Spleen (tissue), 11 donors: Measurements from ENCODE around the gene TMEM53. TPM values are rescaled to one million over a fixed set of nuclear protein-coding genes. Genes with fewer than 3 reads are reported as not detected.

Experiments
- DNase-seq: peaks from one replicate; pipeline ENCODE4 v3.0.0-alpha.2; 2020
- H3K27ac ChIP-seq, 8 donors: fragments of 200-600 bp; sonication (generic) in 7 of 8; 1 replicate in 4 of 8; 2 replicates in 4 of 8; pipeline versions ENCODE4 v1.5.0 to v1.8.0; 2016 to 2021; ENCODE audit warnings: inconsistent platforms in 4 of 8, mild to moderate bottlenecking in 4 of 8, moderate library complexity in 1 of 8
- H3K27me3 ChIP-seq, 7 donors: fragments of 200-600 bp; sonication (generic) in 6 of 7; replicated peaks in 1 of 7; 1 replicate in 4 of 7; 2 replicates in 3 of 7; pipeline versions ENCODE4 v1.5.0 to v1.8.0; 2016 to 2021; ENCODE audit warnings: inconsistent platforms in 3 of 7, mild to moderate bottlenecking in 1 of 7
- H3K36me3 ChIP-seq, 6 donors: fragments of 200-600 bp; sonication (generic) in 5 of 6; 1 replicate in 4 of 6; 2 replicates in 2 of 6; pipeline versions ENCODE4 v1.5.0 to v1.8.0; 2016 to 2021; ENCODE audit warnings: inconsistent platforms in 2 of 6
- H3K4me1 ChIP-seq, 6 donors: fragments of 200-600 bp; sonication (generic) in 5 of 6; 1 replicate in 3 of 6; 2 replicates in 3 of 6; pipeline versions ENCODE4 v1.5.0 to v1.8.0; 2016 to 2021; ENCODE audit warnings: inconsistent platforms in 3 of 6
- H3K4me3 ChIP-seq, 8 donors: fragments of 200-600 bp; sonication (generic) in 7 of 8; 1 replicate in 4 of 8; 2 replicates in 4 of 8; pipeline versions ENCODE4 v1.5.0 to v1.8.0; 2016 to 2021; ENCODE audit warnings: inconsistent platforms in 4 of 8, mild to moderate bottlenecking in 4 of 8, moderate library complexity in 2 of 8
- H3K9me3 ChIP-seq, 8 donors: fragments of 200-600 bp; sonication (generic) in 7 of 8; 1 replicate in 4 of 8; 2 replicates in 4 of 8; pipeline versions ENCODE4 v1.5.0 to v1.8.0; 2016 to 2021; ENCODE audit warnings: inconsistent platforms in 4 of 8
- POLR2A ChIP-seq, 3 donors: fragments of 450-650 bp; IDR thresholded peaks; one replicate each; pipeline ENCODE4 v1.5.1; 2017; ENCODE audit warnings: antibody characterized with exemption in 3 of 3, mild to moderate bottlenecking in 1 of 3
- POLR2AphosphoS5 ChIP-seq, 3 donors: sonication (generic); formaldehyde crosslinking; IDR thresholded peaks; one replicate each; pipeline ENCODE4 v1.5.1; 2017; ENCODE audit warnings: antibody characterized with exemption in 3 of 3
- WGBS, 5 donors: extraction: QIAGEN DNeasy Blood & Tissue Kit in 3 of 5; methylation state at CpG; one replicate each; pipeline versions ENCODE4 v1.1.5 to v1.1.7; 2013 to 2018; 5-methylcytosine and 5-hydroxymethylcytosine counted together
- intact Hi-C: fragments of 100-400 bp; cut with DNase I; formaldehyde crosslinking; loops from one replicate; pipeline ENCODE4 v1.15.0; 2023; ENCODE audit warnings: low total_unique reads
- polyA plus RNA-seq, 3 donors: library from polyadenylated mRNA; stranded (reverse); fragments of 200-250 nt; gene quantifications; one replicate each; pipeline ENCODE4 v1.2.1, GENCODE V29; 2013
- total RNA-seq, 7 donors: library from RNA; depleted of rRNA in 3 of 7; stranded (reverse); fragments of >200 nt in 3 of 7; fragmentation: NEBNext Ultra II Directional in 4 of 7; extraction: Animal tissue kit (Norgen Biotek cat#: 25700) in 4 of 7; gene quantifications; one replicate each; pipeline versions ENCODE4 v1.1.0 to v1.2.1, GENCODE V29; 2016 to 2021
- TF ChIP-seq, protein P1 (sequence below), 11 experiments: fragments of 200-600 bp in 7 of 11; fragments of 450-650 bp in 4 of 11; sonication (generic) in 4 of 11; IDR thresholded peaks in 8 of 11; conservative IDR thresholded peaks in 3 of 11; 1 replicate in 7 of 11; 2 replicates in 4 of 11; pipeline versions ENCODE4 v1.4.0 to v1.8.0; 2016 to 2021; ENCODE audit warnings: antibody characterized with exemption in 11 of 11, inconsistent platforms in 4 of 11, mild to moderate bottlenecking in 1 of 11
- donor health status: healthy with polysubstance abuse.
- donor health status: DM: no; HTN: no; CAD: no; lungs with moderate emphysema.
- donor health status: DM: no; HTN: no; CAD: no.
- donor health status: Bipolar disorder and iron deficiency.
- donor health status: healthy.
- donor health status: DM: no; HTN: no; CAD: no.
- donor health status: DM: yes; HTN: yes; CAD: no.

TMEM53 gene
- total and polyA plus RNA-seq, 10 donors = 4.3 to 7.5 (median 5.4) TPM

DNA sequence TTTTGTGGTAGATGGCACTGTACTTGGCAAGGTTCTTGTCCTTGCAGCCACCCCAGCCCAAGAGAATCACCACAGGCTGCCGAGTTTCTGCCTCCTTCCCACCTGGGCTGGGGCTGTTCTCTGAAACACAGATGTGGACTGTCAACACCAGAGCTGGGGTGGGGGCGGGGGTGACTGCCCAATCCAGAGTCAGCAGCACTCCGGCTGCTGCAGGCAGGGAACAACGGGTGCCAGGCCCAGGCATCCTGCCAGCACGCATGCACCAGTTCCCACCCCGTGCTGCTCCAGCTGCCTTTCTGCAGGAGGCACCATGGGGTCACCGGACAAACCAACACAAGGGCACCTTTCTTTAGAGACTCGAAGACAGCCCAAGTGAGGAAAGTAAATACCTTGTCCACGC, 14.1 kb downstream of the TMEM53 start:
- WGBS, 5 donors = 75 to 86% (median 77%) methylated on average over 5 to 9 of the region's 9 CpGs
- peak; percentile 68 for DNase-seq

DNA sequence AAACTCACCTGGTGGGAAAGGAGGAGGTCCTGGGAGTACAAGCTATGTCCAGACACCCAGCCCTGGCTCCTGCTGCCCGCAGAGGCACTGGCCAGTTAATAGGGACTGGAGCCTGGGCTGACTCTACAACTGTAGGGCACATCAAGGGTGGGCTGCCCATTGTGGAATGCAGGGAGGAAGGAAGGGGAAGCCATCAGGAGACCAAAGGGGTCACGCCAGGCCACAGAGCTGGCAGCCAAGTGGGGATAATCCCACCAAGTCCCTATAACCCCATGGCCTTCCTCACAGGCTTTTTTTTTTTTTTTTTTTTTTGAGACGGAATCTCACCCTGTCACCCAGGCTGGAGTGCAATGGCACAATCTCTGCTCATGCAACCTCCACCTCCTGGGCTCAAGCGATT, 14.7 kb downstream of the TMEM53 start:
- intact Hi-C loops = loop anchor here (10.0 kb wide), 1 partner anchor 275 kb away; no protein-coding TSS in a partner anchor
- Histone ChIP-seq H3K27ac (no peak overlapping the region), H3K27me3 (peaks cover 0 to 5% (median 0%) of the 10 kb centered on the region in 7 donors), H3K4me1 (peaks cover 3 to 28% (median 16%) of the 10 kb centered on the region in 6 donors), H3K4me3 (no peak overlapping the region), H3K9me3 (no peaks in the 10 kb centered on the region), H3K36me3 (peaks cover 0 to 20% (median 3%) of the 10 kb centered on the region in 6 donors)
- 93 to 97% (median 96%) methylated on average over 4 of the region's 4 CpGs for WGBS, 5 donors
- TF ChIP-seq, protein P1, sequence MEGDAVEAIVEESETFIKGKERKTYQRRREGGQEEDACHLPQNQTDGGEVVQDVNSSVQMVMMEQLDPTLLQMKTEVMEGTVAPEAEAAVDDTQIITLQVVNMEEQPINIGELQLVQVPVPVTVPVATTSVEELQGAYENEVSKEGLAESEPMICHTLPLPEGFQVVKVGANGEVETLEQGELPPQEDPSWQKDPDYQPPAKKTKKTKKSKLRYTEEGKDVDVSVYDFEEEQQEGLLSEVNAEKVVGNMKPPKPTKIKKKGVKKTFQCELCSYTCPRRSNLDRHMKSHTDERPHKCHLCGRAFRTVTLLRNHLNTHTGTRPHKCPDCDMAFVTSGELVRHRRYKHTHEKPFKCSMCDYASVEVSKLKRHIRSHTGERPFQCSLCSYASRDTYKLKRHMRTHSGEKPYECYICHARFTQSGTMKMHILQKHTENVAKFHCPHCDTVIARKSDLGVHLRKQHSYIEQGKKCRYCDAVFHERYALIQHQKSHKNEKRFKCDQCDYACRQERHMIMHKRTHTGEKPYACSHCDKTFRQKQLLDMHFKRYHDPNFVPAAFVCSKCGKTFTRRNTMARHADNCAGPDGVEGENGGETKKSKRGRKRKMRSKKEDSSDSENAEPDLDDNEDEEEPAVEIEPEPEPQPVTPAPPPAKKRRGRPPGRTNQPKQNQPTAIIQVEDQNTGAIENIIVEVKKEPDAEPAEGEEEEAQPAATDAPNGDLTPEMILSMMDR (IDR thresholded peaks at IDR 0.05 in 8 of 11, conservative IDR thresholded peaks at IDR 0.05 in 3 of 11) = no peak
- TF ChIP-seq POLR2AphosphoS5 (IDR thresholded peaks at IDR 0.05) = no peak
- TF ChIP-seq POLR2A (IDR thresholded peaks at IDR 0.05) = no peak
- DNase-seq = peak; percentile 47

More for the DNA sequence above, 14.1 kb downstream of the TMEM53 start:
- Histone ChIP-seq H3K36me3 (peaks cover 0 to 14% (median 0%) of the 10 kb centered on the region in 6 donors), H3K27me3 (peaks cover 0 to 5% (median 0%) of the 10 kb centered on the region in 7 donors), H3K4me1 (peaks cover 5 to 34% (median 21%) of the 10 kb centered on the region in 6 donors), H3K9me3 (no peaks in the 10 kb centered on the region), H3K4me3 (no peak overlapping the region), H3K27ac (no peak overlapping the region)
- no peak for TF ChIP-seq POLR2A (IDR thresholded peaks at IDR 0.05)
- TF ChIP-seq POLR2AphosphoS5 (IDR thresholded peaks at IDR 0.05) = no peak
- TF ChIP-seq, protein P1 (IDR thresholded peaks at IDR 0.05 in 8 of 11, conservative IDR thresholded peaks at IDR 0.05 in 3 of 11) = no peak
- intact Hi-C loops = no loop called here

DNA sequence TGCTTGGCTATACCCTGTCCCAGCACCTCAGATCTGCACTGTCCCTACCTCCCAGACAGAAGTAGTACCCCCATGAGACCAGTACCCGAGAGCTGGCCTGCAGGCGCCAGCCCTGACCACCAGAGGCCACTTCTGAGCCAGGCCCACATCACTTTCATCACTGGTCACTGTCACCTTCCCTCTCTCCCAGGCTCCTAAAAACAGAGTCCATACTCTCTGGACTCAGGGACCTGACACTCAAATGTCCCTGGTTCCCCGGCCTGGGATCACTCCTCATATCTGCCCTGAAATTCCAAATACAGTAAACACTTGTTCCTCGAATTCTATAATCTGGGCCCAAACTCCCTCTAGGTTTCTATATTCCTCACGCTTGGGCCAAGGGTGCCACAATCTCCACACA, 18.7 kb downstream of the TMEM53 start:
- H3K27ac ChIP-seq = no peak overlapping the region
- intact Hi-C loops = loop anchor here (10.0 kb wide), 1 partner anchor 271 kb away; no protein-coding TSS in a partner anchor
- H3K9me3 ChIP-seq = no peaks in the 10 kb centered on the region
- H3K27me3 ChIP-seq = peaks cover 0 to 5% (median 0%) of the 10 kb centered on the region in 7 donors
- WGBS, 5 donors = 73 to 85% (median 85%) methylated on average over 5 of the region's 5 CpGs
- peak; percentile 74 for DNase-seq
- no peak overlapping the region for H3K4me3 ChIP-seq
- TF ChIP-seq POLR2AphosphoS5 (IDR thresholded peaks at IDR 0.05) = no peak
- TF ChIP-seq POLR2A (IDR thresholded peaks at IDR 0.05) = no peak
- TF ChIP-seq, protein P1 (IDR thresholded peaks at IDR 0.05 in 8 of 11, conservative IDR thresholded peaks at IDR 0.05 in 3 of 11) = peak in 10 of 11 experiments; percentile 27 to 69 (median 52)
- H3K4me1 ChIP-seq = peaks cover 0 to 6% (median 0%) of the 10 kb centered on the region in 6 donors
- peaks cover 0 to 51% (median 15%) of the 10 kb centered on the region in 6 donors for H3K36me3 ChIP-seq

DNA sequence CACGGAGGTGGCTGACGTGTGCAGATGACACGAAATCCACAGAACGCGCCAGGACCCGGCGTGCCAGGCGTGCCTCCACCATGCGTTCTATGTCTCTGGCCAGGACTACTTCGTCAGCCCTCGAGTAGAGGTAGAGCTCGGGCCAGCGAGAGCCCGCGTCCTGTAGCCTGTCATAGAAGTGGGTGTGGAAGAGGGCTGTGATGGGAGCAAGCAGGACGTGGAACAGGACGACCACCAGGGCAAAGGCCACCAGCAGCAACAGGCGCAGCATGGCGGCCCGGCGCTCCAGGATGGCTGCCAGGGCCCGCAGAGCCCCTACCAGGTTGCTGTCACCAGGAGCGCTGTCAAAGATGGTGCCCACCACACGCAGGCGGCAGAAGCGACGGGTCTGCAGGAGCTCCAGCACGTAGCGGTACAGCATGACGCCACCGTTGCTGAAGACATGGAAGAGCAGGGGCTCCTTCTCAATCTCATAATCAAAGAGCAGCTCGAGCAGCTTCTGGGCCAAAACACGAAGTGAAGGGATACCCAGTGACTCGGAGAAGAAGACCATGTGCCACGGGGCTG, 19.6 kb downstream of the TMEM53 start:
- Histone ChIP-seq H3K27me3 (peaks cover 0 to 5% (median 0%) of the 10 kb centered on the region in 7 donors), H3K4me1 (peaks cover 0 to 6% (median 0%) of the 10 kb centered on the region in 6 donors), H3K36me3 (peaks cover 0 to 60% (median 24%) of the 10 kb centered on the region in 6 donors), H3K9me3 (no peaks in the 10 kb centered on the region), H3K27ac (no peak overlapping the region), H3K4me3 (no peak overlapping the region)
- 91 to 96% (median 95%) methylated on average over 29 to 35 of the region's 35 CpGs for WGBS, 5 donors
- intact Hi-C loops = loop anchor here (10.0 kb wide), 1 partner anchor 270 kb away; no protein-coding TSS in a partner anchor
- TF ChIP-seq, protein P1 (IDR thresholded peaks at IDR 0.05 in 8 of 11, conservative IDR thresholded peaks at IDR 0.05 in 3 of 11) = no peak
- peak; percentile 58 for DNase-seq
